Panc1 (cell line): ENCODE results near the gene S100P. TPM values are rescaled to one million over a fixed set of nuclear protein-coding genes. Genes with fewer than 3 reads are reported as not detected.

Source experiments
- ATAC-seq: fragments of 200-7000 bp; cut with Tn5 transposase; 2 replicates; pipeline ENCODE4 v1.9.1; 2020; ENCODE audit warnings: mild to moderate bottlenecking, moderate library complexity
- BruUV-seq: library from RNA; stranded (reverse); fragments of 400-500 nt; replicated peaks from 2 replicates; lab custom pipeline; 2021; lab: Mats Ljungman, UMichigan
- CTCF ChIA-PET: fragments of 300-600 bp; sonication (Branson Sonifier 250); formaldehyde crosslinking; loops from one replicate; lab custom pipeline; 2022; ENCODE audit warnings: antibody characterized with exemption; lab: Charles Lee
- POLR2A ChIA-PET: fragments of 300-600 bp; sonication (Branson Sonifier 250); formaldehyde crosslinking; loops from one replicate; lab custom pipeline; 2022; ENCODE audit warnings: antibody characterized with exemption; lab: Charles Lee
- DNase-seq: peaks from one replicate; pipeline ENCODE4 v3.0.0-alpha.2; 2010; ENCODE audit warnings: low read depth, low spot score
- H3K27ac ChIP-seq: 2 replicates; pipeline ENCODE4 v1.5.1; 2011; ENCODE audit warnings: mild to moderate bottlenecking, low read length, inconsistent platforms
- H3K27me3 ChIP-seq: fragments of 200-500 bp; sonication (Bioruptor generic); 2 replicates; pipeline ENCODE4 v1.6.0; 2014; ENCODE audit warnings: low read length, inconsistent platforms; ENCODE audit not compliant: control insufficient read depth, insufficient read depth
- H3K36me3 ChIP-seq: fragments of 200-500 bp; sonication (Bioruptor generic); 2 replicates; pipeline ENCODE4 v1.5.1; 2014; ENCODE audit warnings: inconsistent platforms, mild to moderate bottlenecking, low read length, moderate library complexity; ENCODE audit not compliant: control insufficient read depth, insufficient read depth
- H3K4me1 ChIP-seq: 2 replicates; pipeline ENCODE4 v1.5.1; 2011; ENCODE audit warnings: inconsistent platforms, mild to moderate bottlenecking, low read length, moderate library complexity; ENCODE audit not compliant: control insufficient read depth, insufficient read depth
- H3K4me3 ChIP-seq, 2 experiments: 2 replicates each; pipeline ENCODE4 v1.5.1; 2011 to 2012; ENCODE audit warnings: low read depth in 2 of 2, low read length in 2 of 2, mild to moderate bottlenecking in 2 of 2, inconsistent platforms in 1 of 2, moderate library complexity in 1 of 2
- H3K9me3 ChIP-seq: fragments of 200-500 bp; sonication (Bioruptor generic); 2 replicates; pipeline ENCODE4 v1.5.1; 2014; ENCODE audit warnings: low read depth, mild to moderate bottlenecking, inconsistent platforms, low read length, moderate library complexity; ENCODE audit not compliant: control insufficient read depth, insufficient read depth
- POLR2AphosphoS5 ChIP-seq: IDR thresholded peaks from 2 replicates; pipeline ENCODE4 v1.6.1; 2012; ENCODE audit warnings: mild to moderate bottlenecking, low read depth, low read length, moderate library complexity
- REST ChIP-seq, 2 experiments: IDR thresholded peaks; 2 replicates each; pipeline ENCODE4 v1.6.1; 2011 to 2012; ENCODE audit warnings: low read depth in 2 of 2, control low read depth in 1 of 2, low read length in 1 of 2, mild to moderate bottlenecking in 1 of 2, moderate library complexity in 1 of 2; ENCODE audit not compliant: insufficient read depth in 1 of 2
- SIN3A ChIP-seq: IDR thresholded peaks from 2 replicates; pipeline ENCODE4 v1.6.1; 2012; ENCODE audit warnings: low read depth, mild to moderate bottlenecking, low read length, moderate library complexity, borderline replicate concordance; ENCODE audit not compliant: insufficient read depth
- TCF7L2 ChIP-seq: IDR thresholded peaks from 2 replicates; pipeline ENCODE4 v1.6.1; 2011; ENCODE audit warnings: mild to moderate bottlenecking, low read depth, low read length, inconsistent platforms
- in situ Hi-C: cut with HindIII; loops from 2 replicates; pipeline ENCODE4 v1.10.0; 2016; ENCODE audit warnings: low sequenced_read_pairs, low pct_unique_long_range_greater_than_20kb
- intact Hi-C: fragments of 100-400 bp; cut with micrococcal nuclease; formaldehyde crosslinking; loops from one replicate; pipeline ENCODE4 v1.10.0; 2022; ENCODE audit not compliant: unreplicated experiment
- total RNA-seq: library from RNA; stranded (reverse); gene quantifications from one replicate; pipeline ENCODE4 v1.2.1, GENCODE V29; 2021; ENCODE audit not compliant: unreplicated experiment
- TF ChIP-seq, protein P1 (sequence below): fragments of 450-650 bp; IDR thresholded peaks from 2 replicates; pipeline ENCODE4 v1.5.1; 2017; ENCODE audit warnings: mild to moderate bottlenecking

Gene S100P
- total RNA-seq, 1 experiment from 2014 or later: 2.3 TPM

DNA sequence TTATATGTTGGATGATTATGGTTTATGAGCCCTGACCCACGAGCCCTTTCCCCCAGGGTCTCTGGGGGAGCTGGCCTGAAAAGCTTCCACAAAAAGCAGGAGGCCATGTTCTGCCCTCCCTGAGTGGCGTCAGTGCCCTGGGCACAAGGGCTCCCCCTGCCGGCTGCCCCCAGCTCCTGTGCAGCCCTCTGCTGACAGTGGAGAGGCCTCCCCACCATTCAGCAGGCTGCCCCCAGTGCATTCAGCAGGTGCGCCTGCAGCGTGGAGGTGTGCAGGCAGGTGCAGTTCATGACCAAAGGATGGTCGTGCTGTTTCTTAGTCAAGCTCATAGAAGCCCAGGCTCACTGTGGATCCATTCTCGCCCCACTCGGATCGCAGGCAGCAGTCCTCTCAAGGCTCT lies 12.5 kb upstream of the S100P start:
- Histone ChIP-seq H3K9me3 (no peaks in the 10 kb centered on the region), H3K4me3 (no peak overlapping the region), H3K36me3 (no peaks in the 10 kb centered on the region; the same call in 1 of the 2 replicates), H3K27me3 (no peaks in the 10 kb centered on the region), H3K27ac (no peak overlapping the region), H3K4me1 (peaks cover 2% of the 10 kb centered on the region)
- no peak for TF ChIP-seq SIN3A
- TF ChIP-seq POLR2AphosphoS5: no peak
- TF ChIP-seq TCF7L2: no peak
- TF ChIP-seq REST (IDR thresholded peaks at IDR 0.05; ENCODE audit: insufficient read depth in 1 of 2, low read depth in 2 of 2, low read length in 1 of 2): no peak
- TF ChIP-seq, protein P1, sequence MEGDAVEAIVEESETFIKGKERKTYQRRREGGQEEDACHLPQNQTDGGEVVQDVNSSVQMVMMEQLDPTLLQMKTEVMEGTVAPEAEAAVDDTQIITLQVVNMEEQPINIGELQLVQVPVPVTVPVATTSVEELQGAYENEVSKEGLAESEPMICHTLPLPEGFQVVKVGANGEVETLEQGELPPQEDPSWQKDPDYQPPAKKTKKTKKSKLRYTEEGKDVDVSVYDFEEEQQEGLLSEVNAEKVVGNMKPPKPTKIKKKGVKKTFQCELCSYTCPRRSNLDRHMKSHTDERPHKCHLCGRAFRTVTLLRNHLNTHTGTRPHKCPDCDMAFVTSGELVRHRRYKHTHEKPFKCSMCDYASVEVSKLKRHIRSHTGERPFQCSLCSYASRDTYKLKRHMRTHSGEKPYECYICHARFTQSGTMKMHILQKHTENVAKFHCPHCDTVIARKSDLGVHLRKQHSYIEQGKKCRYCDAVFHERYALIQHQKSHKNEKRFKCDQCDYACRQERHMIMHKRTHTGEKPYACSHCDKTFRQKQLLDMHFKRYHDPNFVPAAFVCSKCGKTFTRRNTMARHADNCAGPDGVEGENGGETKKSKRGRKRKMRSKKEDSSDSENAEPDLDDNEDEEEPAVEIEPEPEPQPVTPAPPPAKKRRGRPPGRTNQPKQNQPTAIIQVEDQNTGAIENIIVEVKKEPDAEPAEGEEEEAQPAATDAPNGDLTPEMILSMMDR: peak; percentile 75
- in situ Hi-C loops (no loop called here), intact Hi-C loops (no loop called here)
- ChIA-PET POLR2A (no interaction called here), CTCF (interaction anchor here (0.7 kb wide), 1 partner anchor 35 kb away, joined by 3 read pairs; the partner anchor contains the start of gene BLOC1S4)
- DNase-seq (no peak), ATAC-seq (peak; percentile 54; the same call in 1 of the 2 replicates)
- BruUV-seq: no TSS peak

GRCh38 chr4:6682862-6683590 lies 10.7 kb upstream of the S100P start:
- BruUV-seq: no TSS peak
- ChIA-PET CTCF (interaction anchor here (0.9 kb wide), 1 partner anchor 12 kb away, joined by 4 read pairs; no protein-coding TSS in a partner anchor), POLR2A (no interaction called here)
- DNase-seq: no peak
- no peak for ATAC-seq
- intact Hi-C loops (no loop called here), in situ Hi-C loops (no loop called here)
- no peaks in the 10 kb centered on the region for H3K9me3 ChIP-seq
- TF ChIP-seq, protein P1: no peak
- TF ChIP-seq POLR2AphosphoS5 (no peak), SIN3A (no peak), REST (IDR thresholded peaks at IDR 0.05; ENCODE audit: insufficient read depth in 1 of 2, low read depth in 2 of 2, low read length in 1 of 2) (no peak), TCF7L2 (no peak)
- H3K4me3 ChIP-seq: no peak overlapping the region
- no peaks in the 10 kb centered on the region for H3K27me3 ChIP-seq
- H3K36me3 ChIP-seq: no peaks in the 10 kb centered on the region
- no peak overlapping the region for H3K27ac ChIP-seq
- H3K4me1 ChIP-seq: no peaks in the 10 kb centered on the region
